Measurements from ENCODE around the gene YPEL2.

DNA sequence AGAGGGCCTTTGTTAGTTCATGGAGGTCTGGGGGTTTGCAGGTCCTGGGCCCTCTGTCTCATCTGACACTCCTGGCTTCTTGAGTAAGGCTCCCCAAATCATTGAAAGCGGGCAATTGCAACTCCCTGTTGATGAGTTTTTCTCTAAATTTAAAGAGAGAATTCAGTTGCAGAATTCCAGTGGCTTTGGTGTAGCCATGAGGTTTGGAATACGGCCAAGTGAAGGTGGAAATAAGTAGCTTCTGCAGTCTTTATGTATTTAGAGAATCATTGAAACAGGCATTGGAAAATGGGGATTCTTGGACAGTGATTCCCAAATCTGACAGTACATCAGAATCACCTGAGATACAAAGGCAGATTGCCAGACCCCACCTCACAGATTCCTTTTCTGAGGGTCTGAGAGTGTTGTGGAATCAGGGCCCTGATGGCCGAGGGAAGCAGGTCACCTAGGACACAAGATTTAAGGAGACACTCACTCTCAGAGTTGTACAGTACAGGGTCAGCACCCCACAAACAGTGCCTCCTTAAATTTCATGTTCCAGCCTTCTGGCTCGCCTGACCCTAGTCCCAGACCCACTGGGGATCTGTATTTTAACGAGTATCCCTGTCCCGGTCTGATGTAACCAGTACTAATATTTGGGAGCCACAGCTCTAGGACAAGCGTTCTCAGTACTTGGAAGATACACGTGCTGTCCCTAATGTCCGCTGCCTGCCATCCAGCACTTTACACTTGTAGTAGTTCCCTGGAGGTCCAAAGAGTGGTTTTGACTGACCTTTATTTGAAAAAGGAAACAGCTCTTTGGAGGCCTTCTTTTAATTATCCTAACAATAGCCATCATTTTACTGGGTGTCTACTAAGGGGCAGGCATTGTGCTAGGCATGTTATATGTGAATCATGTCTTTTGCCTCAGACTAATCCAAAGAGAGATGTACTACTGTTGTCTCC lies 37.8 kb downstream of the YPEL2 start:
- TF ChIP-seq, protein P1, sequence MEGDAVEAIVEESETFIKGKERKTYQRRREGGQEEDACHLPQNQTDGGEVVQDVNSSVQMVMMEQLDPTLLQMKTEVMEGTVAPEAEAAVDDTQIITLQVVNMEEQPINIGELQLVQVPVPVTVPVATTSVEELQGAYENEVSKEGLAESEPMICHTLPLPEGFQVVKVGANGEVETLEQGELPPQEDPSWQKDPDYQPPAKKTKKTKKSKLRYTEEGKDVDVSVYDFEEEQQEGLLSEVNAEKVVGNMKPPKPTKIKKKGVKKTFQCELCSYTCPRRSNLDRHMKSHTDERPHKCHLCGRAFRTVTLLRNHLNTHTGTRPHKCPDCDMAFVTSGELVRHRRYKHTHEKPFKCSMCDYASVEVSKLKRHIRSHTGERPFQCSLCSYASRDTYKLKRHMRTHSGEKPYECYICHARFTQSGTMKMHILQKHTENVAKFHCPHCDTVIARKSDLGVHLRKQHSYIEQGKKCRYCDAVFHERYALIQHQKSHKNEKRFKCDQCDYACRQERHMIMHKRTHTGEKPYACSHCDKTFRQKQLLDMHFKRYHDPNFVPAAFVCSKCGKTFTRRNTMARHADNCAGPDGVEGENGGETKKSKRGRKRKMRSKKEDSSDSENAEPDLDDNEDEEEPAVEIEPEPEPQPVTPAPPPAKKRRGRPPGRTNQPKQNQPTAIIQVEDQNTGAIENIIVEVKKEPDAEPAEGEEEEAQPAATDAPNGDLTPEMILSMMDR (IDR thresholded peaks at IDR 0.05; ENCODE audit: low read depth, low read length), result no peak
- no peak for TF ChIP-seq EZH2phosphoT487 (IDR thresholded peaks at IDR 0.05; ENCODE audit: low read depth)

Data from OCI-LY3 (cell line).